Activated CD4-positive, alpha-beta T cell treated with anti-CD3 and anti-CD28 coated beads for 36 hours (primary cell): ENCODE data around the gene S100Z. TPM values are rescaled to one million over a fixed set of nuclear protein-coding genes. Genes with fewer than 3 reads are reported as not detected.
"Not testable (repeated sequence)": the region's sequence is repeated elsewhere in the genome, so short reads cannot be mapped to it uniquely, and the experiment has no call there.

ENCODE experiments used
- ATAC-seq: fragments of 200-7000 bp; cut with Tn5 transposase; one replicate; pipeline ENCODE4 v1.10.0; 2021; ENCODE audit warnings: mild to moderate bottlenecking, moderate library complexity
- CTCF ChIA-PET: fragments of 350-600 bp; sonication (Branson Sonifier 250); formaldehyde crosslinking; loops from one replicate; lab custom pipeline; 2021; ENCODE audit warnings: antibody characterized with exemption; lab: Charles Lee
- POLR2A ChIA-PET: fragments of 350-600 bp; sonication (Branson Sonifier 250); formaldehyde crosslinking; loops from one replicate; lab custom pipeline; 2021; ENCODE audit warnings: antibody characterized with exemption, inconsistent platforms; lab: Charles Lee
- DNase-seq: peaks from one replicate; pipeline ENCODE4 v3.0.0-alpha.2; 2020
- H3K27ac Mint-ChIP-seq: one replicate; pipeline ENCODE4 v1.8.0; 2021; ENCODE audit warnings: mixed read lengths
- H3K27me3 Mint-ChIP-seq: one replicate; pipeline ENCODE4 v1.8.0; 2021; ENCODE audit warnings: mixed read lengths
- H3K36me3 Mint-ChIP-seq: one replicate; pipeline ENCODE4 v1.8.0; 2021; ENCODE audit warnings: low read depth, mixed read lengths
- H3K4me1 Mint-ChIP-seq: one replicate; pipeline ENCODE4 v1.8.0; 2021; ENCODE audit warnings: mixed read lengths
- H3K4me3 Mint-ChIP-seq: one replicate; pipeline ENCODE4 v1.8.0; 2021; ENCODE audit warnings: mild to moderate bottlenecking, moderate library complexity, mixed read lengths
- H3K9me3 Mint-ChIP-seq: one replicate; pipeline ENCODE4 v1.8.0; 2021; ENCODE audit warnings: low read depth, mixed read lengths
- intact Hi-C, 2 experiments: fragments of 100-400 bp; cut with DNase I in 1 of 2; cut with micrococcal nuclease in 1 of 2; formaldehyde crosslinking; loops; one replicate each; pipeline versions ENCODE4 v1.14.2 to v1.15.1; 2022 to 2024; cut with DNase I, micrococcal nuclease
- total RNA-seq, 2 experiments: library from RNA; stranded (reverse); gene quantifications; one replicate each; pipeline ENCODE4 v1.2.3, GENCODE V29; 2021

The S100Z gene
- total RNA-seq, 2 experiments from 2014 or later: 1.3 to 2.1 TPM

- no peak for ATAC-seq
Observed at GRCh38 chr5:76938177-76938576, 88.4 kb downstream of the S100Z start.

GRCh38 chr5:76941000-76941399 lies 91.2 kb downstream of the S100Z start:
- DNase-seq (no peak), ATAC-seq (peak; percentile 16)
- Mint-ChIP-seq H3K27me3 (peaks cover 3% of the 10 kb centered on the region), H3K4me1 (no peaks in the 10 kb centered on the region), H3K4me3 (no peak overlapping the region), H3K9me3 (peaks cover 4% of the 10 kb centered on the region), H3K27ac (no peak overlapping the region), H3K36me3 (no peaks in the 10 kb centered on the region)
- intact Hi-C loops: no loop called here
- ChIA-PET POLR2A (no interaction called here), CTCF (no interaction called here)

More at GRCh38 chr5:76938177-76938576, 88.4 kb downstream of the S100Z start:
- Mint-ChIP-seq H3K4me3 (no peak overlapping the region), H3K4me1 (no peaks in the 10 kb centered on the region), H3K36me3 (no peaks in the 10 kb centered on the region), H3K9me3 (peaks cover 9% of the 10 kb centered on the region), H3K27me3 (peaks cover 5% of the 10 kb centered on the region), H3K27ac (no peak overlapping the region)
- intact Hi-C loops: no loop called here
- DNase-seq: no peak
- ChIA-PET CTCF (no interaction called here), POLR2A (no interaction called here)

GRCh38 chr5:76941442-76941841 lies 91.6 kb downstream of the S100Z start:
- intact Hi-C loops: no loop called here
- CTCF ChIA-PET: no interaction called here
- POLR2A ChIA-PET: no interaction called here

GRCh38 chr5:76942581-76942980 lies 92.8 kb downstream of the S100Z start:
- Mint-ChIP-seq H3K9me3 (peaks cover 4% of the 10 kb centered on the region), H3K27ac (no peak overlapping the region), H3K4me3 (no peak overlapping the region), H3K27me3 (peaks cover 2% of the 10 kb centered on the region), H3K4me1 (no peaks in the 10 kb centered on the region), H3K36me3 (no peaks in the 10 kb centered on the region)
- no peak for ATAC-seq
- intact Hi-C loops: no loop called here
- CTCF ChIA-PET: no interaction called here
- no peak for DNase-seq
- POLR2A ChIA-PET: no interaction called here

More at GRCh38 chr5:76941442-76941841, 91.6 kb downstream of the S100Z start:
- no peak for DNase-seq
- peaks cover 4% of the 10 kb centered on the region for H3K9me3 Mint-ChIP-seq
- ATAC-seq: no peak
- H3K36me3 Mint-ChIP-seq: no peaks in the 10 kb centered on the region
- no peak overlapping the region for H3K27ac Mint-ChIP-seq
- peaks cover 3% of the 10 kb centered on the region for H3K27me3 Mint-ChIP-seq
- no peaks in the 10 kb centered on the region for H3K4me1 Mint-ChIP-seq
- H3K4me3 Mint-ChIP-seq: no peak overlapping the region

GRCh38 chr5:76943006-76943405 lies 93.2 kb downstream of the S100Z start:
- CTCF ChIA-PET: no interaction called here
- H3K9me3 Mint-ChIP-seq: peaks cover 4% of the 10 kb centered on the region
- no peak overlapping the region for H3K27ac Mint-ChIP-seq
- peaks cover 2% of the 10 kb centered on the region for H3K27me3 Mint-ChIP-seq
- H3K4me1 Mint-ChIP-seq: no peaks in the 10 kb centered on the region
- H3K4me3 Mint-ChIP-seq: no peak overlapping the region
- no peak for DNase-seq
- no peaks in the 10 kb centered on the region for H3K36me3 Mint-ChIP-seq
- ATAC-seq: no peak
- POLR2A ChIA-PET: no interaction called here
- intact Hi-C loops: no loop called here

GRCh38 chr5:76944638-76945037 lies 94.8 kb downstream of the S100Z start:
- Mint-ChIP-seq H3K36me3 (no peaks in the 10 kb centered on the region), H3K27me3 (peaks cover 10% of the 10 kb centered on the region), H3K4me1 (no peaks in the 10 kb centered on the region), H3K4me3 (no peak overlapping the region), H3K9me3 (peaks cover 4% of the 10 kb centered on the region), H3K27ac (no peak overlapping the region)
- DNase-seq: no peak
- ChIA-PET POLR2A (no interaction called here), CTCF (no interaction called here)
- intact Hi-C loops: no loop called here
- ATAC-seq: no peak

- CTCF ChIA-PET, H3K27ac Mint-ChIP-seq, DNase-seq, ATAC-seq, H3K9me3 Mint-ChIP-seq, intact Hi-C loops, H3K4me3 Mint-ChIP-seq, H3K4me1 Mint-ChIP-seq, POLR2A ChIA-PET, H3K36me3 Mint-ChIP-seq: not testable (repeated sequence)
- H3K27me3 Mint-ChIP-seq: peaks cover 10% of the 10 kb centered on the region
Observed at GRCh38 chr5:76945238-76945637, 95.4 kb downstream of the S100Z start.

GRCh38 chr5:76946090-76946489 lies 96.3 kb downstream of the S100Z start:
- H3K36me3 Mint-ChIP-seq: no peaks in the 10 kb centered on the region
- H3K4me1 Mint-ChIP-seq: no peaks in the 10 kb centered on the region
- H3K9me3 Mint-ChIP-seq: peaks cover 3% of the 10 kb centered on the region
- DNase-seq: no peak
- intact Hi-C loops: no loop called here
- POLR2A ChIA-PET: no interaction called here
- no peak overlapping the region for H3K4me3 Mint-ChIP-seq
- peaks cover 11% of the 10 kb centered on the region for H3K27me3 Mint-ChIP-seq
- H3K27ac Mint-ChIP-seq: no peak overlapping the region
- CTCF ChIA-PET: no interaction called here
- no peak for ATAC-seq

- Mint-ChIP-seq H3K27me3 (peaks cover 16% of the 10 kb centered on the region), H3K36me3 (no peaks in the 10 kb centered on the region), H3K4me1 (no peaks in the 10 kb centered on the region), H3K9me3 (no peaks in the 10 kb centered on the region), H3K27ac (no peak overlapping the region), H3K4me3 (no peak overlapping the region)
- ATAC-seq (no peak), DNase-seq (no peak)
- ChIA-PET CTCF (interaction anchor here (0.6 to 0.8 kb wide), 2 partner anchors 9 to 34 kb away, joined by 3 read pairs; no protein-coding TSS in a partner anchor), POLR2A (no interaction called here)
- intact Hi-C loops: no loop called here
Observed at GRCh38 chr5:76947082-76947503, 97.3 kb downstream of the S100Z start.

GRCh38 chr5:76952795-76953536 lies 103.2 kb downstream of the S100Z start, which contains the start of gene CRHBP:
CRHBP (plus strand) TSS chr5:76953045; CDS start chr5:76953135, 90 bp downstream.
- POLR2A ChIA-PET: no interaction called here
- H3K4me3 Mint-ChIP-seq: peak within 1 kb of the TSS; percentile 19

GRCh38 chr5:76953551-76954382 lies 104.0 kb downstream of the S100Z start:
- DNase-seq (peak; percentile 6), ATAC-seq (no peak)
- CTCF ChIA-PET: no interaction called here
- Mint-ChIP-seq H3K4me1 (peaks cover 5% of the 10 kb centered on the region), H3K4me3 (peak overlapping the region; percentile 19), H3K36me3 (no peaks in the 10 kb centered on the region), H3K9me3 (no peaks in the 10 kb centered on the region), H3K27me3 (peaks cover 43% of the 10 kb centered on the region), H3K27ac (no peak overlapping the region)
- intact Hi-C loops: no loop called here
- POLR2A ChIA-PET: no interaction called here

More at GRCh38 chr5:76952795-76953536, 103.2 kb downstream of the S100Z start, which contains the start of gene CRHBP:
- H3K4me1 Mint-ChIP-seq: peaks cover 5% of the 10 kb centered on the region
- ATAC-seq (peak; percentile 26), DNase-seq (peak; percentile 14)
- intact Hi-C loops: no loop called here
- H3K36me3 Mint-ChIP-seq: no peaks in the 10 kb centered on the region
- CTCF ChIA-PET: interaction anchor here (0.6 to 0.7 kb wide), 2 partner anchors 30 to 31 kb away, joined by 3 read pairs; no protein-coding TSS in a partner anchor
- no peaks in the 10 kb centered on the region for H3K9me3 Mint-ChIP-seq
- no peak within 1 kb of the TSS for H3K27ac Mint-ChIP-seq
- H3K27me3 Mint-ChIP-seq: peaks cover 45% of the 10 kb centered on the region
